Suprapubic skin (tissue), 4 donors: ENCODE results near the gene GPR161. TPM values are rescaled to one million over a fixed set of nuclear protein-coding genes. Genes with fewer than 3 reads are reported as not detected.
"Not testable (repeated sequence)": the region's sequence is repeated elsewhere in the genome, so short reads cannot be mapped to it uniquely, and the experiment has no call there.

Source experiments
- DNase-seq, 2 donors: peaks; one replicate each; pipeline ENCODE4 v3.0.0-alpha.2; 2019; ENCODE audit warnings: low spot score in 2 of 2
- H3K27ac ChIP-seq: fragments of 200-600 bp; sonication (generic); one replicate; pipeline ENCODE4 v1.5.1; 2019
- H3K27me3 ChIP-seq: fragments of 200-600 bp; sonication (generic); one replicate; pipeline ENCODE4 v1.5.1; 2019
- H3K36me3 ChIP-seq: fragments of 200-600 bp; sonication (generic); one replicate; pipeline ENCODE4 v1.5.1; 2019
- H3K4me1 ChIP-seq: fragments of 200-600 bp; sonication (generic); one replicate; pipeline ENCODE4 v1.5.1; 2019
- H3K4me3 ChIP-seq: fragments of 200-600 bp; sonication (generic); one replicate; pipeline ENCODE4 v1.5.1; 2019; ENCODE audit warnings: mild to moderate bottlenecking
- H3K9me3 ChIP-seq: fragments of 200-600 bp; sonication (generic); one replicate; pipeline ENCODE4 v1.5.1; 2019
- CTCF ChIP-seq, 2 donors: fragments of 200-600 bp in 1 of 2; fragments of 450-650 bp in 1 of 2; sonication (generic) in 1 of 2; IDR thresholded peaks; one replicate each; pipeline ENCODE4 v1.5.1; 2016 to 2019; ENCODE audit warnings: antibody characterized with exemption in 2 of 2, mild to moderate bottlenecking in 1 of 2, moderate library complexity in 1 of 2
- EP300 ChIP-seq: sonication (generic); formaldehyde crosslinking; IDR thresholded peaks from one replicate; pipeline ENCODE4 v1.6.1; 2017; ENCODE audit warnings: antibody characterized with exemption
- POLR2A ChIP-seq, 2 donors: fragments of 450-650 bp; IDR thresholded peaks; one replicate each; pipeline ENCODE4 v1.6.1; 2017; ENCODE audit warnings: antibody characterized with exemption in 2 of 2, mild to moderate bottlenecking in 2 of 2, moderate library complexity in 2 of 2
- POLR2AphosphoS5 ChIP-seq, 3 donors: sonication (generic); formaldehyde crosslinking; IDR thresholded peaks; one replicate each; pipeline ENCODE4 v1.6.1; 2017; ENCODE audit warnings: antibody characterized with exemption in 3 of 3
- WGBS: methylation state at CpG from one replicate; pipeline ENCODE4 v1.1.5; 2018; 5-methylcytosine and 5-hydroxymethylcytosine counted together
- total RNA-seq, 4 donors: library from RNA; depleted of rRNA; stranded (reverse); fragments of >200 nt; gene quantifications; one replicate each; pipeline ENCODE4 v1.1.0, GENCODE V29; 2016

GPR161 gene
- 1 to 10 TPM; 3.1 to 7.6 (median 4.2) TPM for total RNA-seq

GRCh38 chr1:168136709-168137514 is at the start of gene GPR161:
GPR161 (minus strand) TSS chr1:168136930; CDS start chr1:168104850, 32,080 bp downstream.
- DNase-seq = peak; percentile 75 to 81
- WGBS = under 1% methylated on average over 26 of the region's 86 CpGs
- no peaks in the 10 kb centered on the region for H3K36me3 ChIP-seq
- peaks cover 25% of the 10 kb centered on the region for H3K4me1 ChIP-seq
- H3K27ac ChIP-seq = peak within 1 kb of the TSS; percentile 74
- H3K4me3 ChIP-seq = peak within 1 kb of the TSS; percentile 93
- TF ChIP-seq EP300 = no peak
- TF ChIP-seq POLR2AphosphoS5 (IDR thresholded peaks at IDR 0.05) = no peak
- no peak for TF ChIP-seq POLR2A (IDR thresholded peaks at IDR 0.05)
- TF ChIP-seq CTCF (IDR thresholded peaks at IDR 0.05) = no peak
- H3K27me3 ChIP-seq = no peaks in the 10 kb centered on the region
- H3K9me3 ChIP-seq = no peaks in the 10 kb centered on the region

GRCh38 chr1:168181063-168181720 is 44.5 kb upstream of the GPR161 start:
- H3K27me3 ChIP-seq, H3K4me3 ChIP-seq, H3K36me3 ChIP-seq, DNase-seq, H3K27ac ChIP-seq, H3K9me3 ChIP-seq: not testable (repeated sequence)
- H3K4me1 ChIP-seq = peaks cover 22% of the 10 kb centered on the region
- WGBS = 95% methylated on average over 15 of the region's 15 CpGs

- H3K36me3 ChIP-seq = no peaks in the 10 kb centered on the region
- H3K27ac ChIP-seq = peak overlapping the region; percentile 91
- no peaks in the 10 kb centered on the region for H3K27me3 ChIP-seq
- peaks cover 22% of the 10 kb centered on the region for H3K4me1 ChIP-seq
- H3K4me3 ChIP-seq = peak overlapping the region; percentile 71
- WGBS = 23% methylated on average over 2 of the region's 2 CpGs
- H3K9me3 ChIP-seq = no peaks in the 10 kb centered on the region
- no peak for DNase-seq
- TF ChIP-seq POLR2A (IDR thresholded peaks at IDR 0.05) = no peak
- TF ChIP-seq EP300 = no peak
- no peak for TF ChIP-seq CTCF (IDR thresholded peaks at IDR 0.05)
Observed at GRCh38 chr1:168180148-168180524, 43.4 kb upstream of the GPR161 start.

GRCh38 chr1:168179438-168180147 is 42.9 kb upstream of the GPR161 start:
- H3K4me1 ChIP-seq = peaks cover 22% of the 10 kb centered on the region
- TF ChIP-seq POLR2AphosphoS5 (IDR thresholded peaks at IDR 0.05) (no peak), EP300 (no peak), CTCF (IDR thresholded peaks at IDR 0.05) (no peak), POLR2A (IDR thresholded peaks at IDR 0.05) (no peak)
- no peaks in the 10 kb centered on the region for H3K36me3 ChIP-seq
- 4% methylated on average over 20 of the region's 20 CpGs for WGBS
- peak overlapping the region; percentile 91 for H3K27ac ChIP-seq
- peak overlapping the region; percentile 71 for H3K4me3 ChIP-seq
- H3K9me3 ChIP-seq = no peaks in the 10 kb centered on the region
- H3K27me3 ChIP-seq = no peaks in the 10 kb centered on the region
- no peak for DNase-seq

GRCh38 chr1:168178638-168179437 is 42.1 kb upstream of the GPR161 start, which contains the start of gene TIPRL:
TIPRL (plus strand) TSS chr1:168178962; CDS start chr1:168179078, 116 bp downstream.
- TF ChIP-seq POLR2AphosphoS5 (IDR thresholded peaks at IDR 0.05) = peak in 2 of 3 donors; percentile 23 to 70
- peak; percentile 43 to 69 for TF ChIP-seq CTCF (IDR thresholded peaks at IDR 0.05)
- peak; percentile 31 to 79 for TF ChIP-seq POLR2A (IDR thresholded peaks at IDR 0.05)
- no peak for TF ChIP-seq EP300
- Histone ChIP-seq H3K4me1 (peaks cover 22% of the 10 kb centered on the region), H3K9me3 (no peaks in the 10 kb centered on the region), H3K36me3 (no peaks in the 10 kb centered on the region), H3K27ac (peak within 1 kb of the TSS; percentile 91), H3K27me3 (no peaks in the 10 kb centered on the region), H3K4me3 (peak within 1 kb of the TSS; percentile 71)
- peak; percentile 98 for DNase-seq
- under 1% methylated on average over 39 of the region's 56 CpGs for WGBS
